ENCODE measurements around the gene DUS1L.
A peak's percentile ranks its signal among the peaks of the same experiment; 100 is the strongest.

DUS1L gene

GRCh38 chr17:82097184-82097918 lies 31.7 kb upstream of the DUS1L start:
- no peak for FAIRE-seq
- peak; percentile 27; the same call in 1 of the 2 replicates for TF ChIP-seq POLR2A (IDR thresholded peaks at IDR 0.05; ENCODE audit: low read depth, low read length)
- peak; percentile 71 for DNase-seq (ENCODE audit: insufficient read length, low spot score)

- TF ChIP-seq POLR2A (IDR thresholded peaks at IDR 0.05; ENCODE audit: low read depth, low read length) = no peak
- FAIRE-seq (no peak), DNase-seq (ENCODE audit: insufficient read length, low spot score) (no peak)
These were observed 31.1 kb upstream of the DUS1L start for GRCh38 chr17:82096709-82097183.

- TF ChIP-seq POLR2A (IDR thresholded peaks at IDR 0.05; ENCODE audit: low read depth, low read length) = no peak
- no peak for FAIRE-seq
These were observed 30.4 kb upstream of the DUS1L start for GRCh38 chr17:82095777-82096708.

GRCh38 chr17:82094931-82095776 lies 29.6 kb upstream of the DUS1L start:
- no peak for TF ChIP-seq POLR2A (IDR thresholded peaks at IDR 0.05; ENCODE audit: low read depth, low read length)
- no peak for DNase-seq (ENCODE audit: insufficient read length, low spot score)
- FAIRE-seq = no peak

More at GRCh38 chr17:82095777-82096708, 30.4 kb upstream of the DUS1L start:
- no peak for DNase-seq (ENCODE audit: insufficient read length, low spot score)

- DNase-seq (ENCODE audit: insufficient read length, low spot score) (no peak), FAIRE-seq (no peak)
- TF ChIP-seq POLR2A (IDR thresholded peaks at IDR 0.05; ENCODE audit: low read depth, low read length) = no peak
These were observed 27.6 kb upstream of the DUS1L start for GRCh38 chr17:82092995-82093751.

GRCh38 chr17:82092628-82092994 lies 27.0 kb upstream of the DUS1L start:
- DNase-seq (ENCODE audit: insufficient read length, low spot score) = no peak
- TF ChIP-seq POLR2A (IDR thresholded peaks at IDR 0.05; ENCODE audit: low read depth, low read length) = no peak
- no peak for FAIRE-seq

- no peak for TF ChIP-seq POLR2A (IDR thresholded peaks at IDR 0.05; ENCODE audit: low read depth, low read length)
- FAIRE-seq = no peak
- DNase-seq (ENCODE audit: insufficient read length, low spot score) = no peak
These were observed 26.5 kb upstream of the DUS1L start for GRCh38 chr17:82092094-82092586.

GRCh38 chr17:82091264-82092066 lies 25.9 kb upstream of the DUS1L start:
- FAIRE-seq (no peak), DNase-seq (ENCODE audit: insufficient read length, low spot score) (no peak)
- no peak for TF ChIP-seq POLR2A (IDR thresholded peaks at IDR 0.05; ENCODE audit: low read depth, low read length)

GRCh38 chr17:82090549-82091263 lies 25.1 kb upstream of the DUS1L start:
- FAIRE-seq (no peak), DNase-seq (ENCODE audit: insufficient read length, low spot score) (no peak)
- no peak for TF ChIP-seq POLR2A (IDR thresholded peaks at IDR 0.05; ENCODE audit: low read depth, low read length)

- no peak for FAIRE-seq
- no peak for DNase-seq (ENCODE audit: insufficient read length, low spot score)
- no peak for TF ChIP-seq POLR2A (IDR thresholded peaks at IDR 0.05; ENCODE audit: low read depth, low read length)
These were observed 24.3 kb upstream of the DUS1L start for GRCh38 chr17:82089723-82090548.
